Activated CD8-positive, alpha-beta T cell treated with anti-CD3 and anti-CD28 coated beads for 36 hours (primary cell): ENCODE data around the gene ANG. TPM values are rescaled to one million over a fixed set of nuclear protein-coding genes. Genes with fewer than 3 reads are reported as not detected.

Experiments used
- ATAC-seq: fragments of 200-7000 bp; cut with Tn5 transposase; one replicate; pipeline ENCODE4 v1.10.0; 2021; ENCODE audit warnings: mild to moderate bottlenecking, moderate library complexity
- CTCF ChIA-PET: fragments of 350-600 bp; sonication (Branson Sonifier 250); formaldehyde crosslinking; loops from one replicate; lab custom pipeline; 2021; ENCODE audit warnings: antibody characterized with exemption; lab: Charles Lee
- POLR2A ChIA-PET: fragments of 350-600 bp; sonication (Branson Sonifier 250); formaldehyde crosslinking; loops from one replicate; lab custom pipeline; 2021; ENCODE audit warnings: antibody characterized with exemption; lab: Charles Lee
- DNase-seq: peaks from one replicate; pipeline ENCODE4 v3.0.0-alpha.2; 2020
- H3K27ac Mint-ChIP-seq: one replicate; pipeline ENCODE4 v1.8.0; 2021; ENCODE audit warnings: mild to moderate bottlenecking, mixed read lengths
- H3K27me3 Mint-ChIP-seq: one replicate; pipeline ENCODE4 v1.8.0; 2021; ENCODE audit warnings: mixed read lengths
- H3K36me3 Mint-ChIP-seq: one replicate; pipeline ENCODE4 v1.8.0; 2021; ENCODE audit warnings: low read depth, mixed read lengths
- H3K4me1 Mint-ChIP-seq: one replicate; pipeline ENCODE4 v1.8.0; 2021; ENCODE audit warnings: low read depth, mixed read lengths
- H3K4me3 Mint-ChIP-seq: one replicate; pipeline ENCODE4 v1.8.0; 2021; ENCODE audit warnings: mild to moderate bottlenecking, moderate library complexity, mixed read lengths
- H3K9me3 Mint-ChIP-seq: one replicate; pipeline ENCODE4 v1.8.0; 2021; ENCODE audit warnings: mixed read lengths
- CTCF ChIP-seq: fragments of 200-600 bp; IDR thresholded peaks from one replicate; pipeline ENCODE4 v1.8.0; 2022; ENCODE audit warnings: antibody characterized with exemption, mild to moderate bottlenecking
- intact Hi-C: fragments of 100-400 bp; cut with micrococcal nuclease; formaldehyde crosslinking; loops from one replicate; pipeline ENCODE4 v1.10.0; 2022
- total RNA-seq, 2 experiments: library from RNA; stranded (reverse); gene quantifications; one replicate each; pipeline ENCODE4 v1.2.3, GENCODE V29; 2021

ANG gene
- total RNA-seq, 2 experiments from 2014 or later, result 0.87 to 0.92 TPM

- intact Hi-C loops, result loop anchor here (5.0 kb wide), 2 partner anchors 219 to 339 kb away; partner anchors contain the start of genes PARP2 and PIP4P1
- TF ChIP-seq CTCF, result no peak
- Mint-ChIP-seq H3K9me3 (no peaks in the 10 kb centered on the region), H3K27me3 (no peaks in the 10 kb centered on the region), H3K36me3 (no peaks in the 10 kb centered on the region), H3K27ac (no peak overlapping the region), H3K4me3 (no peak overlapping the region), H3K4me1 (peaks cover 26% of the 10 kb centered on the region)
- CTCF ChIA-PET, result interaction anchor here (0.9 to 7.5 kb wide), 14 partner anchors 11 to 375 kb away, joined by 3 to 53 read pairs (median 20); partner anchors contain the start of gene TTC5
- ATAC-seq (peak; percentile 14), DNase-seq (peak; percentile 66)
- POLR2A ChIA-PET, result interaction anchor here (0.9 to 4.7 kb wide), 9 partner anchors 13 to 347 kb away, joined by 3 to 24 read pairs (median 4); partner anchors contain the start of genes CCNB1IP1 and PARP2
These were observed 7.7 kb upstream of the ANG start for GRCh38 chr14:20680843-20681347.

GRCh38 chr14:20681348-20682126 is 7.0 kb upstream of the ANG start:
- ChIA-PET POLR2A (interaction anchor here (0.6 to 4.7 kb wide), 16 partner anchors 13 to 454 kb away, joined by 3 to 24 read pairs (median 3); partner anchors contain the start of genes APEX1, CCNB1IP1, OSGEP and PARP2), CTCF (interaction anchor here (0.6 to 7.5 kb wide), 18 partner anchors 11 to 376 kb away, joined by 3 to 53 read pairs (median 8); partner anchors contain the start of genes PARP2 and TTC5)
- peak; percentile 95 for DNase-seq
- Mint-ChIP-seq H3K4me3 (no peak overlapping the region), H3K27ac (no peak overlapping the region), H3K4me1 (peaks cover 20% of the 10 kb centered on the region), H3K36me3 (no peaks in the 10 kb centered on the region), H3K9me3 (no peaks in the 10 kb centered on the region), H3K27me3 (no peaks in the 10 kb centered on the region)
- peak; percentile 14 for ATAC-seq
- intact Hi-C loops, result loop anchor here (2.0 to 5.0 kb wide), 3 partner anchors 49 to 339 kb away; partner anchors contain the start of genes PARP2 and PIP4P1
- no peak for TF ChIP-seq CTCF

- Mint-ChIP-seq H3K4me3 (no peak overlapping the region), H3K9me3 (no peaks in the 10 kb centered on the region), H3K27ac (no peak overlapping the region), H3K36me3 (no peaks in the 10 kb centered on the region), H3K4me1 (peaks cover 19% of the 10 kb centered on the region), H3K27me3 (no peaks in the 10 kb centered on the region)
- ChIA-PET CTCF (interaction anchor here (0.8 to 7.5 kb wide), 14 partner anchors 10 to 355 kb away, joined by 3 to 53 read pairs (median 21); partner anchors contain the start of gene PARP2), POLR2A (interaction anchor here (0.6 to 4.7 kb wide), 13 partner anchors 14 to 454 kb away, joined by 3 to 24 read pairs (median 3); partner anchors contain the start of genes APEX1, CCNB1IP1, OSGEP and PARP2)
- no peak for TF ChIP-seq CTCF
- intact Hi-C loops, result loop anchor here (2.0 to 5.0 kb wide), 3 partner anchors 49 to 340 kb away; partner anchors contain the start of genes PARP2 and PIP4P1
- DNase-seq, result no peak
- ATAC-seq, result no peak
These were observed 6.5 kb upstream of the ANG start for GRCh38 chr14:20682127-20682434.

GRCh38 chr14:20682435-20683124 is 6.0 kb upstream of the ANG start:
- peak; percentile 86 for DNase-seq
- H3K36me3 Mint-ChIP-seq, result no peaks in the 10 kb centered on the region
- CTCF ChIA-PET, result interaction anchor here (0.9 to 7.5 kb wide), 16 partner anchors 8 to 355 kb away, joined by 3 to 53 read pairs (median 11); partner anchors contain the start of gene PARP2
- no peak for TF ChIP-seq CTCF
- peaks cover 19% of the 10 kb centered on the region for H3K4me1 Mint-ChIP-seq
- H3K4me3 Mint-ChIP-seq, result no peak overlapping the region
- no peaks in the 10 kb centered on the region for H3K27me3 Mint-ChIP-seq
- H3K27ac Mint-ChIP-seq, result no peak overlapping the region
- intact Hi-C loops, result loop anchor here (1.0 to 5.0 kb wide), 4 partner anchors 50 to 340 kb away; partner anchors contain the start of genes PARP2 and PIP4P1
- ATAC-seq, result peak; percentile 69
- H3K9me3 Mint-ChIP-seq, result no peaks in the 10 kb centered on the region
- POLR2A ChIA-PET, result interaction anchor here (0.8 to 4.7 kb wide), 12 partner anchors 14 to 349 kb away, joined by 3 to 24 read pairs (median 4); partner anchors contain the start of genes APEX1, CCNB1IP1, OSGEP and PARP2
